GM19193 (cell line): ENCODE data around the gene COQ8B.

Experiments used
- POLR2A ChIP-seq: IDR thresholded peaks from 4 replicates; pipeline ENCODE4 v1.6.1; 2011; ENCODE audit not compliant: insufficient read depth, insufficient read length; ENCODE audit errors: extremely low read depth

COQ8B gene

GRCh38 chr19:40673397-40673796, 43.3 kb downstream of the COQ8B start:
- no peak for TF ChIP-seq POLR2A

GRCh38 chr19:40672573-40673299, 44.0 kb downstream of the COQ8B start:
- no peak for TF ChIP-seq POLR2A

GRCh38 chr19:40672038-40672437, 44.6 kb downstream of the COQ8B start:
- no peak for TF ChIP-seq POLR2A

GRCh38 chr19:40671404-40671803, 45.3 kb downstream of the COQ8B start:
- TF ChIP-seq POLR2A = no peak

GRCh38 chr19:40668991-40669614, 47.6 kb downstream of the COQ8B start:
- TF ChIP-seq POLR2A = no peak

- no peak for TF ChIP-seq POLR2A
These were observed 49.1 kb downstream of the COQ8B start for GRCh38 chr19:40667602-40668001.

GRCh38 chr19:40666803-40667438, 49.8 kb downstream of the COQ8B start:
- no peak for TF ChIP-seq POLR2A

GRCh38 chr19:40663695-40664692, 52.7 kb downstream of the COQ8B start:
- no peak for TF ChIP-seq POLR2A

- peak; percentile 32 for TF ChIP-seq POLR2A
These were observed 53.6 kb downstream of the COQ8B start for GRCh38 chr19:40662925-40663694.

GRCh38 chr19:40661616-40662015, 55.1 kb downstream of the COQ8B start:
- TF ChIP-seq POLR2A = no peak

- no peak for TF ChIP-seq POLR2A
These were observed 57.1 kb downstream of the COQ8B start for GRCh38 chr19:40659566-40659965.

- no peak for TF ChIP-seq POLR2A
These were observed 57.6 kb downstream of the COQ8B start for GRCh38 chr19:40659116-40659515.

GRCh38 chr19:40658031-40658430, 58.7 kb downstream of the COQ8B start:
- TF ChIP-seq POLR2A = no peak

GRCh38 chr19:40650749-40651305, 65.9 kb downstream of the COQ8B start:
- no peak for TF ChIP-seq POLR2A
